WTC11 (cell line): ENCODE measurements around the gene ZNF335. TPM values are rescaled to one million over a fixed set of nuclear protein-coding genes. Genes with fewer than 3 reads are reported as not detected.

Experiments used
- ATAC-seq: fragments of 200-7000 bp; cut with Tn5 transposase; 2 replicates; pipeline ENCODE4 v1.10.0; 2021; ENCODE audit warnings: mild to moderate bottlenecking, moderate library complexity
- CTCF ChIA-PET: fragments of 300-600 bp; sonication (Branson Sonifier 250); formaldehyde crosslinking; loops from one replicate; lab custom pipeline; 2021; ENCODE audit warnings: antibody characterized with exemption; lab: Charles Lee
- POLR2A ChIA-PET: fragments of 350-600 bp; sonication (Branson Sonifier 250); formaldehyde crosslinking; loops from one replicate; lab custom pipeline; 2021; ENCODE audit warnings: antibody characterized with exemption; lab: Charles Lee
- DNase-seq: peaks from one replicate; pipeline ENCODE4 v3.0.0; 2021; ENCODE audit warnings: low spot score
- H3K27ac Mint-ChIP-seq: 2 replicates; pipeline ENCODE4 v1.8.0; 2021; ENCODE audit warnings: mixed read lengths
- H3K27me3 Mint-ChIP-seq: 2 replicates; pipeline ENCODE4 v1.8.0; 2021; ENCODE audit warnings: low read depth, mild to moderate bottlenecking, moderate library complexity, mixed read lengths
- H3K36me3 Mint-ChIP-seq: 2 replicates; pipeline ENCODE4 v1.8.0; 2021; ENCODE audit warnings: mixed read lengths
- H3K4me1 Mint-ChIP-seq: 2 replicates; pipeline ENCODE4 v1.8.0; 2022; ENCODE audit warnings: mixed read lengths
- H3K4me3 Mint-ChIP-seq: 2 replicates; pipeline ENCODE4 v1.8.0; 2021; ENCODE audit warnings: mild to moderate bottlenecking, moderate library complexity, mixed read lengths
- H3K9me3 Mint-ChIP-seq: 2 replicates; pipeline ENCODE4 v1.8.0; 2021; ENCODE audit warnings: mixed read lengths
- ARID4B ChIP-seq: sonication (generic); formaldehyde crosslinking; IDR thresholded peaks from 2 replicates; pipeline ENCODE4 v1.8.0; 2023; ENCODE audit warnings: missing genetic modification reagents, mild to moderate bottlenecking, borderline replicate concordance
- ATF6 ChIP-seq: sonication (generic); formaldehyde crosslinking; IDR thresholded peaks from 2 replicates; pipeline ENCODE4 v1.8.1; 2023; ENCODE audit warnings: mild to moderate bottlenecking, missing genetic modification reagents
- CBFB ChIP-seq: sonication (generic); formaldehyde crosslinking; IDR thresholded peaks from 2 replicates; pipeline ENCODE4 v1.8.1; 2022; ENCODE audit warnings: mild to moderate bottlenecking, low read depth, missing genetic modification reagents
- CTCF ChIP-seq: fragments of 200-600 bp; IDR thresholded peaks from 2 replicates; pipeline ENCODE4 v1.8.0; 2022; ENCODE audit warnings: antibody characterized with exemption
- ELF4 ChIP-seq: sonication (generic); formaldehyde crosslinking; IDR thresholded peaks from 2 replicates; pipeline ENCODE4 v1.8.1; 2022; ENCODE audit warnings: low read depth, mild to moderate bottlenecking, moderate library complexity, missing genetic modification reagents
- ERG ChIP-seq: fragments of 250-450 bp; sonication (Bioruptor Pico); IDR thresholded peaks from 2 replicates; pipeline ENCODE4 v1.8.0; 2021; ENCODE audit warnings: mild to moderate bottlenecking
- GTF2I ChIP-seq: fragments of 250-450 bp; sonication (Bioruptor Pico); conservative IDR thresholded peaks from 2 replicates; pipeline ENCODE4 v1.4.0; 2021; ENCODE audit warnings: mild to moderate bottlenecking
- IRF2 ChIP-seq: sonication (generic); formaldehyde crosslinking; IDR thresholded peaks from 2 replicates; pipeline ENCODE4 v1.8.0; 2022; ENCODE audit warnings: low read depth, missing genetic modification reagents, borderline replicate concordance
- SOX15 ChIP-seq: fragments of 250-450 bp; sonication (Bioruptor Pico); IDR thresholded peaks from 2 replicates; pipeline ENCODE4 v1.9.0; 2021; ENCODE audit warnings: mild to moderate bottlenecking
- ZNF138 ChIP-seq: sonication (generic); formaldehyde crosslinking; conservative IDR thresholded peaks from 2 replicates; pipeline ENCODE4 v1.8.1; 2022; ENCODE audit warnings: mild to moderate bottlenecking, moderate library complexity, missing genetic modification reagents
- ZNF281 ChIP-seq: sonication (generic); formaldehyde crosslinking; IDR thresholded peaks from 2 replicates; pipeline ENCODE4 v1.8.0; 2023; ENCODE audit warnings: mild to moderate bottlenecking, missing genetic modification reagents
- ZNF396 ChIP-seq: fragments of 250-450 bp; sonication (Bioruptor Pico); IDR thresholded peaks from 2 replicates; pipeline ENCODE4 v1.8.0; 2021; ENCODE audit warnings: mild to moderate bottlenecking, moderate library complexity, borderline replicate concordance
- total RNA-seq: library from RNA; stranded (reverse); gene quantifications from 3 replicates; pipeline ENCODE4 v1.2.3, GENCODE V29; 2021
- TF ChIP-seq, protein P1 (sequence below): sonication (generic); formaldehyde crosslinking; IDR thresholded peaks from 2 replicates; pipeline ENCODE4 v1.8.1; 2023; ENCODE audit warnings: mild to moderate bottlenecking, missing genetic modification reagents, moderate library complexity
- TF ChIP-seq, protein P2 (sequence below): sonication (generic); formaldehyde crosslinking; IDR thresholded peaks from 2 replicates; pipeline ENCODE4 v1.8.1; 2023; ENCODE audit warnings: mild to moderate bottlenecking, missing genetic modification reagents, moderate library complexity
- TF ChIP-seq, protein P3 (sequence below): sonication (generic); formaldehyde crosslinking; IDR thresholded peaks from 2 replicates; pipeline ENCODE4 v1.8.0; 2022; ENCODE audit warnings: mild to moderate bottlenecking, missing genetic modification reagents
- TF ChIP-seq, protein P4 (sequence below): sonication (generic); formaldehyde crosslinking; IDR thresholded peaks from 2 replicates; pipeline ENCODE4 v1.8.1; 2022; ENCODE audit warnings: missing genetic modification reagents, borderline replicate concordance
- TF ChIP-seq, protein P5 (sequence below): sonication (generic); formaldehyde crosslinking; IDR thresholded peaks from 2 replicates; pipeline ENCODE4 v1.8.0; 2022; ENCODE audit warnings: mild to moderate bottlenecking, missing genetic modification reagents

Gene ZNF335
- total RNA-seq, 1 experiment from 2014 or later: 20.0 TPM

GRCh38 chr20:46020555-46020954 is 48.6 kb upstream of the ZNF335 start (continued):
- TF ChIP-seq ARID4B (CRISPR knock-in tag) (no peak), IRF2 (CRISPR knock-in tag) (no peak)
- TF ChIP-seq, protein P1, sequence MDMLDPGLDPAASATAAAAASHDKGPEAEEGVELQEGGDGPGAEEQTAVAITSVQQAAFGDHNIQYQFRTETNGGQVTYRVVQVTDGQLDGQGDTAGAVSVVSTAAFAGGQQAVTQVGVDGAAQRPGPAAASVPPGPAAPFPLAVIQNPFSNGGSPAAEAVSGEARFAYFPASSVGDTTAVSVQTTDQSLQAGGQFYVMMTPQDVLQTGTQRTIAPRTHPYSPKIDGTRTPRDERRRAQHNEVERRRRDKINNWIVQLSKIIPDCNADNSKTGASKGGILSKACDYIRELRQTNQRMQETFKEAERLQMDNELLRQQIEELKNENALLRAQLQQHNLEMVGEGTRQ: no peak

DNA sequence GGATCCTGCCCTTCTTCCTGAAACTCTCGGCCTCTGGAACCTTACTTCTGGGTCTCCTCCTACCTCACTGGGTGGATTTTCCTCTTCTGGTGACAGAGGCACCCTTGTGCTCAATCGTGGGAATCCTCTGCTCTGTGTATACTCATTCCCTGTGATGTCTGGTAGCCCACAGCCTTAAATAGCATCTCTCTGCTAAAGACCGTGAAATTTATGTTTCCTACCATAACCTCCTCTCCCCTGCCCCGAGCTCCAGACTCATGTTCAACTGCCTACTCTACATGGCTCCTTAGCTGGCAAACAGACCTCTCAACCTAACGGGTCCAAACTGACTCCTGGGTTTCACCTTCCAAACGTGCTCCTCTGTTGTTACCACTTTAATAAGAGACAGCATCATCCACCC is 46.6 kb upstream of the ZNF335 start:
- Mint-ChIP-seq H3K4me1 (peaks cover 18% of the 10 kb centered on the region), H3K36me3 (no peaks in the 10 kb centered on the region), H3K4me3 (no peak overlapping the region), H3K27me3 (peaks cover 16% of the 10 kb centered on the region), H3K9me3 (no peaks in the 10 kb centered on the region), H3K27ac (no peak overlapping the region)
- ChIA-PET POLR2A (no interaction called here), CTCF (no interaction called here)
- no peak for DNase-seq
- no peak for TF ChIP-seq ZNF281 (CRISPR knock-in tag)
- TF ChIP-seq CBFB: no peak
- TF ChIP-seq, protein P2, sequence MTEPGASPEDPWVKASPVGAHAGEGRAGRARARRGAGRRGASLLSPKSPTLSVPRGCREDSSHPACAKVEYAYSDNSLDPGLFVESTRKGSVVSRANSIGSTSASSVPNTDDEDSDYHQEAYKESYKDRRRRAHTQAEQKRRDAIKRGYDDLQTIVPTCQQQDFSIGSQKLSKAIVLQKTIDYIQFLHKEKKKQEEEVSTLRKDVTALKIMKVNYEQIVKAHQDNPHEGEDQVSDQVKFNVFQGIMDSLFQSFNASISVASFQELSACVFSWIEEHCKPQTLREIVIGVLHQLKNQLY: no peak
- TF ChIP-seq CTCF: no peak
- TF ChIP-seq GTF2I (CRISPR knock-in tag): no peak
- TF ChIP-seq ELF4 (CRISPR knock-in tag): no peak
- no peak for TF ChIP-seq SOX15 (CRISPR knock-in tag)
- TF ChIP-seq, protein P3, sequence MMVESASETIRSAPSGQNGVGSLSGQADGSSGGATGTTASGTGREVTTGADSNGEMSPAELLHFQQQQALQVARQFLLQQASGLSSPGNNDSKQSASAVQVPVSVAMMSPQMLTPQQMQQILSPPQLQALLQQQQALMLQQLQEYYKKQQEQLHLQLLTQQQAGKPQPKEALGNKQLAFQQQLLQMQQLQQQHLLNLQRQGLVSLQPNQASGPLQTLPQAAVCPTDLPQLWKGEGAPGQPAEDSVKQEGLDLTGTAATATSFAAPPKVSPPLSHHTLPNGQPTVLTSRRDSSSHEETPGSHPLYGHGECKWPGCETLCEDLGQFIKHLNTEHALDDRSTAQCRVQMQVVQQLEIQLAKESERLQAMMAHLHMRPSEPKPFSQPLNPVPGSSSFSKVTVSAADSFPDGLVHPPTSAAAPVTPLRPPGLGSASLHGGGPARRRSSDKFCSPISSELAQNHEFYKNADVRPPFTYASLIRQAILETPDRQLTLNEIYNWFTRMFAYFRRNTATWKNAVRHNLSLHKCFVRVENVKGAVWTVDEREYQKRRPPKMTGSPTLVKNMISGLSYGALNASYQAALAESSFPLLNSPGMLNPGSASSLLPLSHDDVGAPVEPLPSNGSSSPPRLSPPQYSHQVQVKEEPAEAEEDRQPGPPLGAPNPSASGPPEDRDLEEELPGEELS (CRISPR knock-in tag): no peak
- TF ChIP-seq ERG (CRISPR knock-in tag): no peak
- TF ChIP-seq IRF2 (CRISPR knock-in tag): no peak
- TF ChIP-seq, protein P4, sequence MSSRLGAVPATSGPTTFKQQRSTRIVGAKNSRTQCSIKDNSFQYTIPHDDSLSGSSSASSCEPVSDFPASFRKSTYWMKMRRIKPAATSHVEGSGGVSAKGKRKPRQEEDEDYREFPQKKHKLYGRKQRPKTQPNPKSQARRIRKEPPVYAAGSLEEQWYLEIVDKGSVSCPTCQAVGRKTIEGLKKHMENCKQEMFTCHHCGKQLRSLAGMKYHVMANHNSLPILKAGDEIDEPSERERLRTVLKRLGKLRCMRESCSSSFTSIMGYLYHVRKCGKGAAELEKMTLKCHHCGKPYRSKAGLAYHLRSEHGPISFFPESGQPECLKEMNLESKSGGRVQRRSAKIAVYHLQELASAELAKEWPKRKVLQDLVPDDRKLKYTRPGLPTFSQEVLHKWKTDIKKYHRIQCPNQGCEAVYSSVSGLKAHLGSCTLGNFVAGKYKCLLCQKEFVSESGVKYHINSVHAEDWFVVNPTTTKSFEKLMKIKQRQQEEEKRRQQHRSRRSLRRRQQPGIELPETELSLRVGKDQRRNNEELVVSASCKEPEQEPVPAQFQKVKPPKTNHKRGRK (CRISPR knock-in tag): no peak
- TF ChIP-seq ZNF138 (CRISPR knock-in tag): no peak
- TF ChIP-seq ZNF396 (CRISPR knock-in tag): no peak
- TF ChIP-seq ATF6: no peak
- TF ChIP-seq, protein P5, sequence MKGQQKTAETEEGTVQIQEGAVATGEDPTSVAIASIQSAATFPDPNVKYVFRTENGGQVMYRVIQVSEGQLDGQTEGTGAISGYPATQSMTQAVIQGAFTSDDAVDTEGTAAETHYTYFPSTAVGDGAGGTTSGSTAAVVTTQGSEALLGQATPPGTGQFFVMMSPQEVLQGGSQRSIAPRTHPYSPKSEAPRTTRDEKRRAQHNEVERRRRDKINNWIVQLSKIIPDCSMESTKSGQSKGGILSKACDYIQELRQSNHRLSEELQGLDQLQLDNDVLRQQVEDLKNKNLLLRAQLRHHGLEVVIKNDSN: no peak
- no peak for ATAC-seq
